ENCODE data around the gene CNTNAP5.

GRCh38 chr2:124035001-124035400, 9.9 kb downstream of the CNTNAP5 start:
- TF ChIP-seq BHLHE40 (IDR thresholded peaks at IDR 0.05; ENCODE audit: borderline replicate concordance), result no peak
- no peak for TF ChIP-seq SUZ12 (IDR thresholded peaks at IDR 0.05)
- TF ChIP-seq LEF1 (IDR thresholded peaks at IDR 0.05; ENCODE audit: borderline replicate concordance), result no peak
- TF ChIP-seq HDGF (IDR thresholded peaks at IDR 0.05; ENCODE audit: borderline replicate concordance), result no peak
- TF ChIP-seq SP1 (IDR thresholded peaks at IDR 0.05), result no peak
- no peak for TF ChIP-seq ELF4 (IDR thresholded peaks at IDR 0.05)
- no peak for TF ChIP-seq TARDBP (IDR thresholded peaks at IDR 0.05)

Data from HEK293T (cell line).